Peyer's patch (tissue), 4 donors: ENCODE data around the gene NOL3. TPM values are rescaled to one million over a fixed set of nuclear protein-coding genes. Genes with fewer than 3 reads are reported as not detected.

Experiments used
- DNase-seq, 3 donors: peaks; one replicate each; pipeline ENCODE4 v3.0.0-alpha.2; 2017 to 2019
- H3K27ac ChIP-seq, 4 donors: fragments of 200-600 bp; sonication (generic); one replicate each; pipeline ENCODE4 v1.5.1; 2016 to 2019
- H3K27me3 ChIP-seq, 2 donors: fragments of 200-600 bp; sonication (generic); one replicate each; pipeline ENCODE4 v1.5.1; 2019
- H3K36me3 ChIP-seq, 3 donors: fragments of 200-600 bp; sonication (generic); one replicate each; pipeline ENCODE4 v1.5.1; 2016 to 2019
- H3K4me1 ChIP-seq, 4 donors: fragments of 200-600 bp; sonication (generic); one replicate each; pipeline ENCODE4 v1.5.1; 2016 to 2019
- H3K4me3 ChIP-seq, 4 donors: fragments of 200-600 bp; sonication (generic); 1 replicate in 3 of 4; 2 replicates in 1 of 4; pipeline ENCODE4 v1.5.1; 2016 to 2019; ENCODE audit warnings: mild to moderate bottlenecking in 1 of 4
- H3K9me3 ChIP-seq, 4 donors: fragments of 200-600 bp; sonication (generic); one replicate each; pipeline ENCODE4 v1.5.1; 2016 to 2019; ENCODE audit warnings: mild to moderate bottlenecking in 1 of 4
- CTCF ChIP-seq, 6 experiments: fragments of 450-650 bp in 4 of 6; fragments of 200-600 bp in 2 of 6; sonication (generic) in 1 of 6; IDR thresholded peaks; one replicate each; pipeline ENCODE4 v1.5.1; 2017 to 2019; ENCODE audit warnings: antibody characterized with exemption in 6 of 6, mild to moderate bottlenecking in 3 of 6, moderate library complexity in 1 of 6
- POLR2A ChIP-seq, 2 donors: fragments of 450-650 bp; IDR thresholded peaks; one replicate each; pipeline ENCODE4 v1.5.1; 2017; ENCODE audit warnings: antibody characterized with exemption in 2 of 2, mild to moderate bottlenecking in 2 of 2, moderate library complexity in 2 of 2
- total RNA-seq, 4 donors: library from RNA; depleted of rRNA; stranded (reverse); fragments of >200 nt; gene quantifications; one replicate each; pipeline ENCODE4 v1.1.0, GENCODE V29; 2016

The NOL3 gene
- total RNA-seq, 4 donors from 2014 or later: 24.4 to 65.2 (median 34.1) TPM

- Histone ChIP-seq H3K36me3 (peaks cover 0 to 40% (median 0%) of the 10 kb centered on the region in 3 donors), H3K9me3 (no peaks in the 10 kb centered on the region), H3K4me1 (peaks cover 0 to 34% (median 15%) of the 10 kb centered on the region in 4 donors), H3K4me3 (peak overlapping the region; percentile 56 to 98 (median 88)), H3K27ac (peak overlapping the region; percentile 56 to 81 (median 70)), H3K27me3 (no peaks in the 10 kb centered on the region)
- no peak for TF ChIP-seq POLR2A (IDR thresholded peaks at IDR 0.05)
- TF ChIP-seq CTCF (IDR thresholded peaks at IDR 0.05): no peak
- no peak for DNase-seq
Observed at GRCh38 chr16:67192781-67193361, 22.5 kb downstream of the NOL3 start.

- no peak for DNase-seq
- no peak overlapping the region for H3K27ac ChIP-seq
- TF ChIP-seq POLR2A (IDR thresholded peaks at IDR 0.05): no peak
- no peak for TF ChIP-seq CTCF (IDR thresholded peaks at IDR 0.05)
- no peaks in the 10 kb centered on the region for H3K27me3 ChIP-seq
- H3K9me3 ChIP-seq: no peaks in the 10 kb centered on the region
- H3K4me1 ChIP-seq: peaks cover 0 to 40% (median 15%) of the 10 kb centered on the region in 4 donors
- peaks cover 0 to 46% (median 0%) of the 10 kb centered on the region in 3 donors for H3K36me3 ChIP-seq
- peak overlapping the region in 2 of 4 donors; percentile 80 to 98 for H3K4me3 ChIP-seq
Observed at GRCh38 chr16:67193536-67193935, 23.2 kb downstream of the NOL3 start.

GRCh38 chr16:67194260-67194659 is 23.9 kb downstream of the NOL3 start:
- Histone ChIP-seq H3K36me3 (peaks cover 0 to 46% (median 0%) of the 10 kb centered on the region in 3 donors), H3K4me3 (no peak overlapping the region), H3K9me3 (no peaks in the 10 kb centered on the region), H3K27ac (no peak overlapping the region), H3K4me1 (peaks cover 0 to 42% (median 15%) of the 10 kb centered on the region in 4 donors), H3K27me3 (no peaks in the 10 kb centered on the region)
- no peak for DNase-seq
- TF ChIP-seq CTCF (IDR thresholded peaks at IDR 0.05) (no peak), POLR2A (IDR thresholded peaks at IDR 0.05) (no peak)

- H3K27me3 ChIP-seq: no peaks in the 10 kb centered on the region
- H3K4me3 ChIP-seq: no peak overlapping the region
- TF ChIP-seq CTCF (IDR thresholded peaks at IDR 0.05) (no peak), POLR2A (IDR thresholded peaks at IDR 0.05) (no peak)
- DNase-seq: no peak
- peaks cover 0 to 52% (median 15%) of the 10 kb centered on the region in 4 donors for H3K4me1 ChIP-seq
- peaks cover 0 to 52% (median 0%) of the 10 kb centered on the region in 3 donors for H3K36me3 ChIP-seq
- H3K9me3 ChIP-seq: no peaks in the 10 kb centered on the region
- H3K27ac ChIP-seq: no peak overlapping the region
Observed at GRCh38 chr16:67195676-67196075, 25.3 kb downstream of the NOL3 start.

- Histone ChIP-seq H3K27ac (no peak overlapping the region), H3K36me3 (peaks cover 0 to 62% (median 0%) of the 10 kb centered on the region in 3 donors), H3K4me3 (no peak overlapping the region), H3K9me3 (no peaks in the 10 kb centered on the region), H3K4me1 (peaks cover 0 to 43% (median 15%) of the 10 kb centered on the region in 4 donors), H3K27me3 (no peaks in the 10 kb centered on the region)
- no peak for TF ChIP-seq CTCF (IDR thresholded peaks at IDR 0.05)
- TF ChIP-seq POLR2A (IDR thresholded peaks at IDR 0.05): no peak
- DNase-seq: no peak
Observed at GRCh38 chr16:67196881-67197280, 26.5 kb downstream of the NOL3 start.
